ENCODE data around the gene DNAH9. TPM values are rescaled to one million over a fixed set of nuclear protein-coding genes. Genes with fewer than 3 reads are reported as not detected.

Gene DNAH9
- polyA plus RNA-seq, 1 donor from 2014 or later, result 2.0 TPM

GRCh38 chr17:11642655-11643054 is 44.4 kb downstream of the DNAH9 start:
- TF ChIP-seq EZH2 (IDR thresholded peaks at IDR 0.05; ENCODE audit: borderline replicate concordance, insufficient read depth, low read length, poor library complexity, severe bottlenecking) (no peak), RAD21 (conservative IDR thresholded peaks at IDR 0.05) (no peak), POLR2AphosphoS5 (IDR thresholded peaks at IDR 0.05) (no peak), MXI1 (conservative IDR thresholded peaks at IDR 0.05; ENCODE audit: poor library complexity, severe bottlenecking) (no peak)
- no peak overlapping the region for H3K4me2 ChIP-seq (ENCODE audit: low read length)
- no peaks in the 10 kb centered on the region for H3K9me2 ChIP-seq (ENCODE audit: insufficient read depth, low read length)
- H3K79me2 ChIP-seq (replicated peaks; ENCODE audit: insufficient read depth, low read length), result no peaks in the 10 kb centered on the region
- H3K27me3 ChIP-seq (ENCODE audit: insufficient read depth, low read depth, low read length), result no peaks in the 10 kb centered on the region
- H3K27ac ChIP-seq (ENCODE audit: low read length), result no peak overlapping the region
- no peaks in the 10 kb centered on the region for H3K36me3 ChIP-seq (ENCODE audit: insufficient read depth, low read length)
- H3K4me3 ChIP-seq (ENCODE audit: low read length), result no peak overlapping the region
- H2AFZ ChIP-seq (ENCODE audit: low read depth, low read length), result no peak overlapping the region
- no peaks in the 10 kb centered on the region for H3F3A ChIP-seq (ENCODE audit: insufficient read depth, low read length, poor library complexity, severe bottlenecking)
- H3K9me3 ChIP-seq (ENCODE audit: low read length), result no peaks in the 10 kb centered on the region
- H3K9ac ChIP-seq (ENCODE audit: low read length), result no peak overlapping the region
- H4K20me1 ChIP-seq (ENCODE audit: insufficient read depth), result no peaks in the 10 kb centered on the region

- H3K27me3 ChIP-seq (ENCODE audit: insufficient read depth, low read depth, low read length), result no peaks in the 10 kb centered on the region
- H2AFZ ChIP-seq (ENCODE audit: low read depth, low read length), result no peak overlapping the region
- H3K36me3 ChIP-seq (ENCODE audit: insufficient read depth, low read length), result no peaks in the 10 kb centered on the region
- no peaks in the 10 kb centered on the region for H3K79me2 ChIP-seq (replicated peaks; ENCODE audit: insufficient read depth, low read length)
- no peak for TF ChIP-seq RAD21 (conservative IDR thresholded peaks at IDR 0.05)
- no peak for TF ChIP-seq POLR2AphosphoS5 (IDR thresholded peaks at IDR 0.05)
- TF ChIP-seq TAF1 (IDR thresholded peaks at IDR 0.05; ENCODE audit: low read depth), result no peak
- TF ChIP-seq REST (IDR thresholded peaks at IDR 0.05; ENCODE audit: borderline replicate concordance), result no peak
- no peak for TF ChIP-seq SMC3 (conservative IDR thresholded peaks at IDR 0.05; ENCODE audit: poor library complexity)
- no peak for TF ChIP-seq MXI1 (conservative IDR thresholded peaks at IDR 0.05; ENCODE audit: poor library complexity, severe bottlenecking)
- no peak for TF ChIP-seq EZH2 (IDR thresholded peaks at IDR 0.05; ENCODE audit: borderline replicate concordance, insufficient read depth, low read length, poor library complexity, severe bottlenecking)
- no peak for TF ChIP-seq CTCF (IDR thresholded peaks at IDR 0.05; ENCODE audit: poor library complexity, severe bottlenecking)
- TF ChIP-seq EP300 (conservative IDR thresholded peaks at IDR 0.05; ENCODE audit: poor library complexity, severe bottlenecking), result no peak
- no peaks in the 10 kb centered on the region for H3K9me3 ChIP-seq (ENCODE audit: low read length)
- H3K27ac ChIP-seq (ENCODE audit: low read length), result no peak overlapping the region
- no peak overlapping the region for H3K4me2 ChIP-seq (ENCODE audit: low read length)
- no peaks in the 10 kb centered on the region for H4K20me1 ChIP-seq (ENCODE audit: insufficient read depth)
- H3K9me2 ChIP-seq (ENCODE audit: insufficient read depth, low read length), result no peaks in the 10 kb centered on the region
- no peak overlapping the region for H3K4me3 ChIP-seq (ENCODE audit: low read length)
- H3F3A ChIP-seq (ENCODE audit: insufficient read depth, low read length, poor library complexity, severe bottlenecking), result no peaks in the 10 kb centered on the region
- no peak overlapping the region for H3K9ac ChIP-seq (ENCODE audit: low read length)
Observed at GRCh38 chr17:11643851-11644250, 45.6 kb downstream of the DNAH9 start.

Measured in neural cell (in vitro differentiated cells).